Activated CD8-positive, alpha-beta memory T cell treated with anti-CD3 and anti-CD28 coated beads for 1 hour (primary cell): ENCODE results near the gene GNRHR.
"Not testable (repeated sequence)": the region's sequence is repeated elsewhere in the genome, so short reads cannot be mapped to it uniquely, and the experiment has no call there.

Experiments
- DNase-seq, 2 donors: peaks; one replicate each; pipeline ENCODE4 v3.0.0-alpha.2; 2020; ENCODE audit warnings: low read depth in 1 of 2; ENCODE audit errors: extremely low read depth in 1 of 2

Gene GNRHR

GRCh38 chr4:67730511-67730910, 23.7 kb downstream of the GNRHR start:
- DNase-seq, result not testable (repeated sequence)

- DNase-seq, result no peak
Measured at GRCh38 chr4:67727124-67727850, 26.9 kb downstream of the GNRHR start.

DNA sequence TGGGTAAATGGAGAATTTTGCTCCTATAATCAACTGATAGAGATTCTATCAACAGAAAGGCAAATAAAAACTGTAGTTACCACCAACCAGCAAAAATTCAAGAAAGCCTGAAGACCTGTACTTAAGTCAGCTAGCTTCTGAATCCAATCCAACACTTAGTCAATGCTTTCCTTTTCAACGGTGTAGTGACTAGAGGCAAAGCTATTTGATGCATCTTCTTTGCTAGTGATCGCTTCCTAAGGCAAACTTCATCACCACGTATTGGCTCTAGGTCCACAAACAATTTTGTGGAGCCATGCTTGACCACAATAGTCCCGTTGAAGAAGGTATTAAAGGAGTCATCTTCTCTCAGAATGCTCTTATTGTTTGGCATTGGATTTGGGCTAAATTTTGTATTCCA, 28.2 kb downstream of the GNRHR start:
- no peak for DNase-seq

DNA sequence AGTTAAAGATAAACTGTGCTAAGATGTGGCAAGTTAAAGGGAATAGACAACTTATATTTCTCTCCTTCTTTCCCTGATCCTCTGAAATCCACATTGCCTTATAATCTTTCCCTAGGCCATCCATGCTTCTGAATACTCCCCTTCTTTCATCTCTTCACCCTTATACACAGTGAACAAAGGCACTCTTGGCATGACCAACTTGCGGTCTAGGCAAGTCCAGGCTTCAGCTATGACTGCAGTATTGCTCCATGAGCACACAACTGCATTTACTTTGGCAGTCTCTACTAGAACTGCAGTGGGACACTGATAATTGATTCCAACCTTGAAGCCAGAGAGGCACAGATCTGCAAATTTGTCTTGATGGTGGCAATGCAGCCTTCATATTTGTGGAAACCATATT, 29.1 kb downstream of the GNRHR start:
- DNase-seq, result no peak

DNA sequence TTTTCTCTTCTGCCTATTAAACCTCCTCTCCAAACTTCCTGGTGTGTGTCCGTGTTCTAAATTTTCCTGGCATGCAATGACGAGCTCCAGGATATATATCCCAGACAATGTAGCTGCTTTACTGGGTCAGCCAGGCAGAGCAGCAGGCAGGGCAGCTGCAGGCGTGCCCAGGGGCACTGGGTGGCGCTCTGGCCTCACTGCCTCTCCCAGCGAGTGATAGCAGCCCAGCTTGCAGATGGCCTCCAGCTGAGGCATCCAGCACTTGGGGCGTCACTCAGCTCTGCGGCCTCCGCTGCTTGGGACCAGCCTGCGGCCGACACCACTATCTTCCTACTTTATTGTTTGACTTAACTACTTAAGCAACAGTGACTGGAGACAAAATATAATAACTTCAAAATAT, 30.2 kb downstream of the GNRHR start:
- DNase-seq, result no peak

DNA sequence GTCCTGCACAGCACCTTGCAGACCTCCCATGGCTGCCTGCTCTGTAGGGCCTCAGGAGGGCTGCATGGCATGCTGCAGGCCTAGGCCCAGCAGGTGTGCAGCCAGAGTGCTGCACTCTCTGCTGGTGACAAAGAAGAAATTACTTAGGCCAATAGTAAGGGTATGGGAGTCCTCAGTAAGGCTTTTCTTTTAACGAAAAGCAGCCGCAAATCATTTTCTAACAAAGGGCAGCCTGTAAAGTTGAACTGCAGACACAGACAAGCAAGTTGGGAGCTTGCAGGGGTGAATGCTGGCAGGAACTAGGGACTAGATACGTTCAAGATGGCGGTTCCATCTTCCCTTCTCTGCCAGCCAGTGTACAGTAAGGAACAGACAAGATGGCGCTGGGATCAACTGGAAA, 30.8 kb downstream of the GNRHR start:
- DNase-seq, result no peak

DNA sequence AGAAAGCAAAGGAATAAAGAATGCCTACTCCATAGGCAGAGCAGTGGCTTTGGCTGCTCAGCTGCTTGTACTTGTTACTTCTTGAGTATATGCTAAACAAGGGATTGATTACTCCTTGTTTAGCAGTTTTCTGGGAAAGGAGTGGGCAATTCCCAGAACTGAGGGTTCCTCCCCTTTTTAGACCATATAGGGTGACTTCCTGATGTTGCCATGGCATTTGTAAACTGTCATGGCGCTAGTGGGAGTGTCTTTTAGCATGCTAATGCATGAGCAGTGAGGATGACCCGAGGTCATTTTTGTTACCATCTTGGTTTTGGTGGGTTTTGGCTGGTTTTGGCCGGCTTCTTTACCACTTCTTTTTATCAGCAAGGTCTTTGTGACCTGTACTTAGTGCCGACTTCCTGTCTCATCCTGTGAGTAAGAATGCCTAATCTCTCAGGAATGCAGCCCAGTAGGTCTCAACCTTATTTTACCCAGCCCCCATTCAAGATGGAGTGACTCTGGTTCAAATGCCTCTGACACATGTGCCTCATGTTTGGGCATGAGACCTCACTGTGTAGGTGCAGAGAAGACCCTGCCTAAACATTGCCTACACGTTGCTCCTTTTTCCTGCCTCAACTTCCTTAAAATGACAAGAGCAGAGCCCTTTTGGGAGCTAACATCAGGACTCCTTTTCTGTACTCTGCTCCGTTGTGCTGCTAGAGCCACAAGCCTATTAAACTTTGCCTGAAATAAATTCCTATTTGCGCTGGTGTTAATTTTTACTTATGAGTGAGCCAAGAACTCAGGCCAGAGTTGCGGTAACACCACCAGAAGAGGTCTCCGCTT, 32.2 kb downstream of the GNRHR start:
- DNase-seq, result no peak

DNA sequence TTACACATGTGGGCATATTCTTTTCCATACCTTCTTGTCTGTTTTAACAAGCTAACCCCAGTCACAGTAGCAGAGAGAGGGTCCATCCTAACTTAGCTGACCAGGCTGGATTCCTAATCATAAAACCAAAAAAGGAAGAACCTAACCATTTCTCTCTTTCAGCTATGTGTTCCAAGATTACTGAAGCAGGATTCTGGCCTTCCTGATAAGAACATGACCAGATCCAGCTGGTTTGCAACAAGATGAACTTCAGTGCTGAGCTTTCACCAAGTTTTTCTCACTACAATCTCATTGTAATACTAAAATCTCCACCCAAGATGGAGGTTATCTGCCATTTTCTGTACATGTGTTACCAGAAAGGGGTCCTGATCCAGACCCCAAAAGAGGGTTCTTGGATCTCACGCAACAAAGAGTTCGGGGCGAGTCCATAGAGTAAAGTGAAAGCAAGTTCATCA, 32.8 kb downstream of the GNRHR start:
- no peak for DNase-seq

- no peak for DNase-seq
Measured at GRCh38 chr4:67719953-67720617, 34.1 kb downstream of the GNRHR start.

GRCh38 chr4:67718848-67719247, 35.3 kb downstream of the GNRHR start:
- no peak for DNase-seq

DNA sequence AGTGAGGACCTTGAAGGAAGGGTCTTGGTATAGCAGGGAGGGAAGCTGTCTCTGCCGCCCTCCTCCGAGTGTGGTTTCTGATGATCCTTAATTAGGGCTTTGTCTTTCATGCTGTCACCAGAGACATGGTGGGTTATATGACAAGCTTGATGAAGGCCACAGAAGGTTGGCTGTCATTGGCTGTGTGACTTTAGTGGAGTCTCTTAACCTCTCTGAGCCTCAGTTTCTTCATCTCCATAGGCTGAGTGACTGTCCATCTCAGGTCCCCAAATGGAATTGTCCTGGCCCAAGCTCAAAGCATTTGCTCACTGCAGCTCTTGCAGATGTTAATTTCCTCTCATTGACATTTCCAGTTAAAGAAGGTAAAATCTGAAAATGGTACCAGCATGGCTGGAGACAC, 36.6 kb downstream of the GNRHR start:
- DNase-seq, result no peak

DNA sequence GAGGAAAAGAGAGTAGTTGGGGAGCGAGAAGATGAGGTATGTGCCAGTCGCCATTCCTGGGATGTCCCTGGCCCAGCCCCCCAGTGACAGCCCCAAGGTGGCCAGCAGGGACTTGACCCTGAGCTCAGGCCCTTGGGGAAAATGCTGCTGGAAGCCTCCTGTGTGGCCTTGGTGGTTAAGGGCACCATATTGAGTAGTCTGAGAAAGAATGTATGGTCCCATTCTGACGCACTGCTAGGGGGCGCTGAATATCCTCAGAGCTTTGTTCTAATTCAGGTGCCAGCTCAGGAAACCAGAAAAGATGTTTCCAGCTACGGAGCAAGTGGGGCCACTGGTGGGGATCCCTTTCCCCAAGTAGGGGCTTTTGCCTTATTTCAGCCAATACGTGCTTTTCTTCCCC, 39.2 kb downstream of the GNRHR start:
- DNase-seq, result no peak

DNA sequence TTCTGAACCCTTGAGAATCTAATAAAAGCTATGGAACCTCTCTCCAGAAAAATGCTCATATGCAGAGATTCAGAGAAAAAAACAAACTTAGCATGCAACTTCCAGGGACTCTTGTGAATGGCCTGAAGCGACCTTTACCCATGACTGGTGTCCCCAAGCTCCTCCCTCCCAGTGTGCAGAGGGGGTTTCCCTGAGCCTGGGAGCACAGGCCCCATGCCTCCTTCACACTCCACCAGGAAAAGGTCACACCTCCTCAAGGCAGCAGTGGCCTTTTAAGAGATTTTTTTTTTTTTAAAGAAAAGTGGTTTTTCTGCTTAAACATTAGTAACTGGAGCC, 40.0 kb downstream of the GNRHR start:
- DNase-seq, result no peak

- no peak for DNase-seq
Measured at GRCh38 chr4:67713529-67714247, 40.5 kb downstream of the GNRHR start.

GRCh38 chr4:67712650-67713528, 41.3 kb downstream of the GNRHR start:
- no peak for DNase-seq

DNA sequence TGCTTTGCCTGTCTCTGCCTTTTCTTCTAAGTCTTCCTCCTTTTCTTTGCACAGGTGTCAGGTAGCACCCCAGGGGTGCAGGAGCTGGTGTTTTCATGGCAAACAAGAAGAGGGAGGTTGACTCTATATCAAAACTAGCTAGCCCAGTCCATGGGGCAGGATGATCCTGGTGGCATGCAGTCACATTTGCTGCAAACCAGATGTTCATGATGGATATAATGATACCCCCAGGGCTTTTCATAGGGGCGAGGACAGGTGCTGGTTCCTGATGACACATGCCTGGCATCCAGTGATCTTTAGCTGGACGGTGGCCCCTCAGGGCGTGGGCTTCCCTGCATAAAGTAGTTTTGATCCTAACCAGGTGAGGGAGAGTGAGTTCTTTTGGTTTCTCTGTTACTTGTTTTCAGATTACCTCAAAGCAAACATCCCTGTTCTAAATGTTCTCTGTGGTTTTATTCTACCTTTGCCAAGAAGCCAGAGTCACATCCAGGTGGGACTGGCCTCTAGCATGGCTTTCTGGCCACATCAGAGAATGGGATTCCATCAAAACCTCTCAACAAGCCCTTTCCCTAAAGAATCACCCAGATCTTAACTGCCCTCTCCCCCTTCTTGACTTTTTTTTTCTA, 42.1 kb downstream of the GNRHR start:
- no peak for DNase-seq

DNA sequence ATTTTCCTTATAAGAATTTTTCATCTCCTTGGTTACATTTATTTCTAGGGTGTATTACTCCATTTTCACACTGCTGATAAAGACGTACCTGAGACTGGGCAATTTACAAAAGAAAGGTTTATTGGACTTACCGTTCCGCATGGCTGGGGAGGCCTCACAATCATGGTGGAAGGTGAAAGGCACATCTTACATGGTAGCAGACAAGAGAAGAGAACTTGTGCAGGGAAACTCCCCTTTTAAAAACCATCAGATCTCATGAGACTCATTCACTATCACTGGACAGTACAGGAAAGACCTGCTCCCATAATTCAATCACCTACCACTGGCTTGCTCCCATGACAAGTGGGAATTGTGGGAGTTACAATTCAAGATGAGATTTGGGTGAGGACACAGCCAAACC, 47.5 kb downstream of the GNRHR start:
- not testable (repeated sequence) for DNase-seq

DNA sequence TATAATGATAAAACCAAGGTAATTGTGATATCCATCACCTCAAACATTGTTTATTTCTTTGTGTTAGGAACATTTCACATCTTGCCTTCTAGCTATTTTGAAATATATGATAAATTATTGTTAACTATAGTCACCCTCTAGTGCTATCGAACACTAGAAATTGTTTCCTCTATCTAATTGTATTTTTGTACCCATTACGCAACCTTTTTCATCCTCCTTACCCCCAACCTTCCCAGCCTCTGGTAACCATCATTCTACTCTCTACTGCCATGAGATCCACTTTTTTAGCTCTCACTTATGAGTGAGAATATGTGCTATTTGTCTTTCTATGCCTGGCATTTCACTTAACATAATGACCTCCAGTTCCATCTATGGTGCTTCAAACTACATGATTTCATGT, 49.3 kb downstream of the GNRHR start:
- no peak for DNase-seq

GRCh38 chr4:67702166-67702565, 52.0 kb downstream of the GNRHR start:
- no peak for DNase-seq

- no peak for DNase-seq
Measured at GRCh38 chr4:67701517-67701850, 52.7 kb downstream of the GNRHR start.
